ENCODE measurements around the gene CHMP5.

- TF ChIP-seq CTCF (IDR thresholded peaks at IDR 0.05) (no peak), TAF1 (IDR thresholded peaks at IDR 0.05; ENCODE audit: borderline replicate concordance, low read depth, low read length) (no peak), EZH2phosphoT487 (IDR thresholded peaks at IDR 0.05; ENCODE audit: borderline replicate concordance, low read depth) (no peak), SIN3A (IDR thresholded peaks at IDR 0.05; ENCODE audit: borderline replicate concordance, low read depth, low read length) (no peak)
These were observed 42.2 kb downstream of the CHMP5 start for GRCh38 chr9:33307067-33307466.

Data from SK-N-SH (cell line).